Psoas muscle (tissue), 8 donors: Measurements from ENCODE around the gene ARL8A. TPM values are rescaled to one million over a fixed set of nuclear protein-coding genes. Genes with fewer than 3 reads are reported as not detected.

ENCODE experiments used
- ATAC-seq, 4 donors: fragments of 200-7000 bp; cut with Tn5 transposase; one replicate each; pipeline ENCODE4 v1.9.1; 2020; ENCODE audit warnings: moderate library complexity in 3 of 4, mild to moderate bottlenecking in 2 of 4
- DNase-seq, 2 donors: peaks; one replicate each; pipeline ENCODE4 v3.0.0-alpha.2; 2020
- H3K27ac ChIP-seq: fragments of 200-600 bp; one replicate; pipeline ENCODE4 v1.8.0; 2022
- H3K27me3 ChIP-seq, 3 donors: fragments of 200-600 bp in 1 of 3; one replicate each; pipeline versions ENCODE4 v1.6.1 to v1.8.0; 2013 to 2022; ENCODE audit warnings: low read length in 2 of 3, mild to moderate bottlenecking in 2 of 3, moderate library complexity in 1 of 3; ENCODE audit not compliant: insufficient read depth in 3 of 3
- H3K36me3 ChIP-seq, 2 donors: fragments of 200-600 bp in 1 of 2; one replicate each; pipeline versions ENCODE4 v1.6.1 to v1.8.0; 2013 to 2022; ENCODE audit warnings: low read depth in 1 of 2, mild to moderate bottlenecking in 1 of 2, moderate library complexity in 1 of 2; ENCODE audit not compliant: insufficient read depth in 1 of 2
- H3K4me1 ChIP-seq: fragments of 200-600 bp; one replicate; pipeline ENCODE4 v1.8.0; 2022
- H3K4me3 ChIP-seq: fragments of 200-600 bp; one replicate; pipeline ENCODE4 v1.8.0; 2022; ENCODE audit warnings: mild to moderate bottlenecking
- H3K9me3 ChIP-seq: fragments of 200-600 bp; one replicate; pipeline ENCODE4 v1.8.0; 2022
- CTCF ChIP-seq: fragments of 200-600 bp; IDR thresholded peaks from one replicate; pipeline ENCODE4 v1.8.0; 2022; ENCODE audit warnings: antibody characterized with exemption
- WGBS, 3 donors: extraction: QIAGEN DNeasy Blood & Tissue Kit; methylation state at CpG; one replicate each; pipeline versions ENCODE4 v1.1.6 to v1.1.7; 2013; 5-methylcytosine and 5-hydroxymethylcytosine counted together
- intact Hi-C, 2 donors: fragments of 100-400 bp; cut with DNase I; formaldehyde crosslinking; loops; one replicate each; pipeline versions ENCODE4 v1.11.0 to v1.14.2; 2022
- polyA plus RNA-seq, 3 donors: library from polyadenylated mRNA; stranded (reverse); fragments of 200-250 nt; gene quantifications; one replicate each; pipeline ENCODE4 v1.2.3, GENCODE V29; 2013
- total RNA-seq, 4 donors: library from RNA; stranded (reverse); fragmentation: NEBNext Ultra II Directional in 2 of 4; extraction: Animal tissue kit (Norgen Biotek cat#: 25700) in 2 of 4; gene quantifications; one replicate each; pipeline versions ENCODE4 v1.2.1 to v1.2.4, GENCODE V29; 2021 to 2023
- donor health status: healthy with polysubstance abuse.
- donor health status: DM: no; HTN: no; CAD: no; lungs with moderate emphysema.
- donor health status: Bipolar disorder and iron deficiency.
- donor health status: healthy.
- donor health status: DM: yes; HTN: yes; CAD: no.
- donor health status: DM: no; HTN: no; CAD: no.
- donor health status: DM: no; HTN: no; CAD: no.
- donor health status: DM: yes; HTN: yes; CAD: no.

The ARL8A gene
- total and polyA plus RNA-seq, 7 donors: 26.6 to 70.6 (median 53.1) TPM

- DNase-seq (no peak), ATAC-seq (no peak)
- Histone ChIP-seq H3K4me1 (no peaks in the 10 kb centered on the region), H3K27ac (no peak overlapping the region), H3K4me3 (no peak overlapping the region), H3K36me3 (no peaks in the 10 kb centered on the region), H3K27me3 (no peaks in the 10 kb centered on the region), H3K9me3 (no peaks in the 10 kb centered on the region)
- no peak for TF ChIP-seq CTCF
- WGBS, 3 donors: 89 to 90% (median 89%) methylated on average over 10 of the region's 10 CpGs
- intact Hi-C loops: no loop called here
Observed at GRCh38 chr1:202152399-202152798, 7.9 kb upstream of the ARL8A start.

GRCh38 chr1:202151045-202151444 is 6.5 kb upstream of the ARL8A start:
- intact Hi-C loops: no loop called here
- no peaks in the 10 kb centered on the region for H3K9me3 ChIP-seq
- TF ChIP-seq CTCF: no peak
- H3K27ac ChIP-seq: no peak overlapping the region
- H3K4me1 ChIP-seq: no peaks in the 10 kb centered on the region
- WGBS, 3 donors: 85 to 96% (median 91%) methylated on average over 2 of the region's 2 CpGs
- H3K4me3 ChIP-seq: no peak overlapping the region
- DNase-seq (no peak), ATAC-seq (no peak)
- no peaks in the 10 kb centered on the region for H3K36me3 ChIP-seq
- no peaks in the 10 kb centered on the region for H3K27me3 ChIP-seq

DNA sequence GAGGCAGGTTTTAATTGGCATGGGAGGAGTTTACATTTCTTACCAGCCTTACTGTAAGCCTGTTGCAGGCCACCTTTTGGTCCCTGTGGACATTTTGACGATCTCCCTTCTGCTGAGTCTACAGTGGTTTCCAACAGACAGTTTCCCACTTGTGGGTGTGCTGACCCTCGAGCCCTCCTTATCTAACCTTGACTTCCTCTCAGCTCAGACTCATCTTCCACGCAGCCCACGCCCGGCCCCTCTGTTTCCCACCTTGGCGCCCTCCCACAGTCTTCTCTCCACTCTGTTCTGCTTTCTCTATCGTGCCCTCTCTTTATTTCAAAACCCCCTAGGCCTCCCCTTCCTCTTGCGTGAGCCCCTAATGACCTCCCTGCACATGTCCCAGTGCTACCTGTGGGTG is 6.1 kb upstream of the ARL8A start:
- WGBS, 3 donors: 91 to 97% (median 96%) methylated on average over 8 of the region's 8 CpGs
- no peak for DNase-seq

GRCh38 chr1:202150187-202150586 is 5.7 kb upstream of the ARL8A start:
- no peak for TF ChIP-seq CTCF
- DNase-seq (no peak), ATAC-seq (no peak)
- Histone ChIP-seq H3K9me3 (no peaks in the 10 kb centered on the region), H3K4me1 (peaks cover 4% of the 10 kb centered on the region), H3K27me3 (no peaks in the 10 kb centered on the region), H3K27ac (no peak overlapping the region), H3K36me3 (no peaks in the 10 kb centered on the region), H3K4me3 (no peak overlapping the region)
- 74 to 79% (median 79%) methylated on average over 9 of the region's 9 CpGs for WGBS, 3 donors
- intact Hi-C loops: no loop called here

More for the DNA sequence above, 6.1 kb upstream of the ARL8A start:
- intact Hi-C loops: no loop called here
- no peaks in the 10 kb centered on the region for H3K27me3 ChIP-seq
- ATAC-seq: no peak
- no peak overlapping the region for H3K27ac ChIP-seq
- no peak overlapping the region for H3K4me3 ChIP-seq
- H3K36me3 ChIP-seq: no peaks in the 10 kb centered on the region
- H3K9me3 ChIP-seq: no peaks in the 10 kb centered on the region
- TF ChIP-seq CTCF: no peak
- no peaks in the 10 kb centered on the region for H3K4me1 ChIP-seq

GRCh38 chr1:202149566-202149965 is 5.0 kb upstream of the ARL8A start:
- no peak overlapping the region for H3K4me3 ChIP-seq
- intact Hi-C loops: no loop called here
- H3K27me3 ChIP-seq: no peaks in the 10 kb centered on the region
- DNase-seq: no peak
- TF ChIP-seq CTCF: no peak
- 82 to 86% (median 83%) methylated on average over 4 of the region's 4 CpGs for WGBS, 3 donors
- H3K9me3 ChIP-seq: no peaks in the 10 kb centered on the region
- peaks cover 8% of the 10 kb centered on the region for H3K4me1 ChIP-seq
- ATAC-seq: no peak
- no peak overlapping the region for H3K27ac ChIP-seq
- H3K36me3 ChIP-seq: no peaks in the 10 kb centered on the region
